ENCODE results near the gene GJB3. TPM values are rescaled to one million over a fixed set of nuclear protein-coding genes. Genes with fewer than 3 reads are reported as not detected.
"Not testable (repeated sequence)": the region's sequence is repeated elsewhere in the genome, so short reads cannot be mapped to it uniquely, and the experiment has no call there.

Gene GJB3
- total RNA-seq (2021; ENCODE audit: unreplicated experiment) = 46.7 TPM
- 89.1 and 116 TPM in 2 replicates for polyA plus RNA-seq (2012)
- percentile 89 among the genes with signal in this experiment for Bru-seq, nascent RNA
- BruChase-seq, experiment 1, labeled RNA remaining after a 6-hour chase = percentile 62 among the genes with signal in this experiment
- BruChase-seq, experiment 2, labeled RNA remaining after a 2-hour chase = percentile 81 among the genes with signal in this experiment
- long read RNA-seq, transcript GJB3-202 (2 exons, 2,217 nt) = major isoform, 44 of 97 reads
- long read RNA-seq, partial matches to known transcripts = 0 of 97 reads
- long read RNA-seq, other reads (novel, unspliced or antisense) = 51 of 97 reads

GRCh38 chr1:34781071-34781843, at the start of gene GJB3:
GJB3 (plus strand) TSS chr1:34781214; CDS start chr1:34784763, 3,549 bp downstream.
- H3K36me3 ChIP-seq (ENCODE audit: control insufficient read depth in 1 of 2, insufficient read depth in 2 of 2, low read length in 2 of 2) = peaks cover 4 to 20% of the 10 kb centered on the region in 2 experiments; a peak in 2 of 4 replicates
- H3K27ac ChIP-seq (ENCODE audit: low read depth, low read length) = peak within 1 kb of the TSS; percentile 98
- ChIA-PET CTCF (interaction anchor here (0.7 to 1.6 kb wide), 4 partner anchors 38 to 78 kb away, joined by 3 to 8 read pairs (median 6); partner anchors contain the start of gene SMIM12), POLR2A (interaction anchor here (0.6 to 1.2 kb wide), 6 partner anchors 11 to 39 kb away, joined by 3 to 6 read pairs (median 3); partner anchors contain the start of gene GJB4), RAD21 (ENCODE audit: low non-redundant PET in 1 of 2, low total read pairs in 2 of 2, uncharacterized antibody in 2 of 2, unreplicated experiment in 2 of 2) (no interaction called here)
- intact Hi-C loops (cut with micrococcal nuclease) = no loop called here
- TF ChIP-seq ELF1 (IDR thresholded peaks at IDR 0.05; ENCODE audit: borderline replicate concordance, low read depth) = no peak
- no peak for TF ChIP-seq ZNF274 (IDR thresholded peaks at IDR 0.05; ENCODE audit: low read depth, low read length)
- TF ChIP-seq CEBPB (IDR thresholded peaks at IDR 0.05; ENCODE audit: low read depth) = no peak
- no peak for TF ChIP-seq RAD21 (IDR thresholded peaks at IDR 0.05; ENCODE audit: low read depth)
- TF ChIP-seq POLR2AphosphoS5 (IDR thresholded peaks at IDR 0.05; ENCODE audit: low read depth, low read length) = peak; percentile 74
- TF ChIP-seq CBX3 (IDR thresholded peaks at IDR 0.05; ENCODE audit: low read depth) = no peak
- TF ChIP-seq ZFX (IDR thresholded peaks at IDR 0.05) = peak; percentile 79
- peaks cover 48% of the 10 kb centered on the region for H3K79me2 ChIP-seq (ENCODE audit: insufficient read depth, low read length)
- H4K20me1 ChIP-seq (ENCODE audit: insufficient read depth) = no peaks in the 10 kb centered on the region
- H3K27me3 ChIP-seq (ENCODE audit: insufficient read depth, low read length) = no peaks in the 10 kb centered on the region
- no peaks in the 10 kb centered on the region for H3K9me2 ChIP-seq (ENCODE audit: insufficient read depth)
- no peaks in the 10 kb centered on the region for H3K9me3 ChIP-seq (ENCODE audit: control insufficient read depth in 1 of 2, insufficient read depth in 1 of 2, low read depth in 1 of 2, low read length in 2 of 2)
- H3K4me1 ChIP-seq (ENCODE audit: control insufficient read depth in 1 of 2, insufficient read depth in 2 of 2, low read length in 2 of 2) = peaks cover 39 to 62% of the 10 kb centered on the region in 2 experiments
- H2AFZ ChIP-seq (ENCODE audit: low read depth, low read length, poor library complexity, severe bottlenecking) = no peak within 1 kb of the TSS
- peak within 1 kb of the TSS; percentile 86 for H3K4me2 ChIP-seq (ENCODE audit: low read length)
- peak within 1 kb of the TSS; percentile 83 for H3K9ac ChIP-seq (ENCODE audit: low read length)
- ATAC-seq (peak; percentile 58), DNase-seq (ENCODE audit: low read depth, low spot score) (no peak)
- H3K4me3 ChIP-seq (replicated peaks in 1 of 2; ENCODE audit: low read depth in 1 of 2, low read length in 2 of 2) = peak within 1 kb of the TSS; percentile 84 to 92
- BruUV-seq (replicated peaks) = no TSS peak

- H3K9me3 ChIP-seq (ENCODE audit: control insufficient read depth in 1 of 2, insufficient read depth in 1 of 2, low read depth in 1 of 2, low read length in 2 of 2); POLR2A ChIA-PET; DNase-seq (ENCODE audit: low read depth, low spot score); intact Hi-C loops (cut with micrococcal nuclease); H2AFZ ChIP-seq (ENCODE audit: low read depth, low read length, poor library complexity, severe bottlenecking); H3K79me2 ChIP-seq (ENCODE audit: insufficient read depth, low read length); H4K20me1 ChIP-seq (ENCODE audit: insufficient read depth); H3K9me2 ChIP-seq (ENCODE audit: insufficient read depth); H3K27ac ChIP-seq (ENCODE audit: low read depth, low read length); RAD21 ChIA-PET (ENCODE audit: low non-redundant PET in 1 of 2, low total read pairs in 2 of 2, uncharacterized antibody in 2 of 2, unreplicated experiment in 2 of 2); ATAC-seq; H3K27me3 ChIP-seq (ENCODE audit: insufficient read depth, low read length); H3K4me2 ChIP-seq (ENCODE audit: low read length); H3K4me1 ChIP-seq (ENCODE audit: control insufficient read depth in 1 of 2, insufficient read depth in 2 of 2, low read length in 2 of 2); BruUV-seq (replicated peaks); H3K36me3 ChIP-seq (ENCODE audit: control insufficient read depth in 1 of 2, insufficient read depth in 2 of 2, low read length in 2 of 2); H3K4me3 ChIP-seq (replicated peaks in 1 of 2; ENCODE audit: low read depth in 1 of 2, low read length in 2 of 2); H3K9ac ChIP-seq (ENCODE audit: low read length): not testable (repeated sequence)
- CTCF ChIA-PET = interaction anchor here (1.4 kb wide), 1 partner anchor 9 kb away, joined by 3 read pairs; no protein-coding TSS in a partner anchor
These were observed 48.2 kb upstream of the GJB3 start for GRCh38 chr1:34732831-34733230.

Data from HCT116 (cell line).